HepG2 (cell line): ENCODE measurements around the gene MT1F. TPM values are rescaled to one million over a fixed set of nuclear protein-coding genes. Genes with fewer than 3 reads are reported as not detected.

Experiments
- ATAC-seq: fragments of 200-7000 bp; cut with Tn5 transposase; 3 replicates; pipeline ENCODE4 v1.9.1; 2020; ENCODE audit warnings: mild to moderate bottlenecking, moderate library complexity
- BruUV-seq: library from RNA; stranded (reverse); fragments of 400-500 nt; replicated peaks from 2 replicates; lab custom pipeline; 2021; lab: Mats Ljungman, UMichigan
- CTCF ChIA-PET: fragments of 300-600 bp; formaldehyde crosslinking; extraction: SDS; loops from one replicate; lab custom pipeline; 2021; ENCODE audit warnings: low total read pairs, inconsistent platforms, low intra/inter-chr PET ratio; lab: Yijun Ruan, JAX
- POLR2A ChIA-PET: fragments of 350-600 bp; sonication (Branson Sonifier 250); formaldehyde crosslinking; loops from one replicate; lab custom pipeline; 2020; ENCODE audit warnings: antibody characterized with exemption, inconsistent platforms; lab: Yijun Ruan, JAX
- DNase-seq: peaks from one replicate; pipeline ENCODE4 v3.0.0-alpha.2; 2015; ENCODE audit warnings: low spot score
- FAIRE-seq: peaks from 3 replicates; lab custom pipeline; 2011; peaks lifted over from hg19 to GRCh38; lab: Jason Lieb, UNC
- H2AFZ ChIP-seq: one replicate; pipeline ENCODE4 v1.6.1; 2011; ENCODE audit warnings: low read length, inconsistent platforms
- H3K27ac ChIP-seq: fragments of 300-600 bp; 3 replicates; pipeline ENCODE4 v1.8.0; 2011; ENCODE audit warnings: mixed run types, mild to moderate bottlenecking, mixed read lengths, low read length, inconsistent platforms; ENCODE audit not compliant: insufficient read depth; ENCODE audit errors: extremely low read length
- H3K27me3 ChIP-seq, 2 experiments: fragments of 200-600 bp in 1 of 2; 2 replicates in 1 of 2; 3 replicates in 1 of 2; pipeline versions ENCODE4 v1.6.0 to v1.8.0; 2011; ENCODE audit warnings: low read length in 2 of 2, mild to moderate bottlenecking in 2 of 2, moderate library complexity in 2 of 2, inconsistent platforms in 1 of 2; ENCODE audit not compliant: insufficient read depth in 2 of 2, control insufficient read depth in 1 of 2
- H3K36me3 ChIP-seq, 2 experiments: fragments of 200-600 bp in 1 of 2; replicated peaks in 1 of 2; 2 replicates in 1 of 2; 3 replicates in 1 of 2; pipeline versions ENCODE4 v1.5.1 to v1.8.0; 2011; ENCODE audit warnings: low read length in 2 of 2, inconsistent platforms in 1 of 2; ENCODE audit not compliant: insufficient read depth in 2 of 2, control insufficient read depth in 1 of 2
- H3K4me1 ChIP-seq: 2 replicates; pipeline ENCODE4 v1.5.1; 2012; ENCODE audit warnings: low read length, inconsistent platforms; ENCODE audit not compliant: insufficient read depth
- H3K4me2 ChIP-seq: 2 replicates; pipeline ENCODE4 v1.6.0; 2011; ENCODE audit warnings: low read depth, low read length, inconsistent platforms
- H3K4me3 ChIP-seq, 3 experiments: fragments of 200-600 bp in 1 of 3; sonication (generic), shearing (Covaris generic) in 1 of 3; replicated peaks in 1 of 3; 2 replicates each; pipeline ENCODE4 v1.5.1; 2011 to 2016; ENCODE audit warnings: low read length in 3 of 3, inconsistent platforms in 2 of 3, low read depth in 2 of 3, mild to moderate bottlenecking in 2 of 3, control low read depth in 1 of 3, mixed read lengths in 1 of 3; ENCODE audit not compliant: insufficient read depth in 1 of 3
- H3K79me2 ChIP-seq: one replicate; pipeline ENCODE4 v1.6.1; 2011; ENCODE audit warnings: low read length, inconsistent platforms; ENCODE audit not compliant: insufficient read depth
- H3K9ac ChIP-seq: 2 replicates; pipeline ENCODE4 v1.6.0; 2011; ENCODE audit warnings: mild to moderate bottlenecking, low read depth, low read length, inconsistent platforms; ENCODE audit not compliant: insufficient read depth
- H3K9me3 ChIP-seq: 2 replicates; pipeline ENCODE4 v1.5.1; 2012; ENCODE audit warnings: mild to moderate bottlenecking, low read length
- H4K20me1 ChIP-seq: 2 replicates; pipeline ENCODE4 v1.6.0; 2011; ENCODE audit warnings: inconsistent platforms, mild to moderate bottlenecking, low read length, moderate library complexity; ENCODE audit not compliant: insufficient read depth
- BCLAF1 ChIP-seq: fragments of 450-650 bp; IDR thresholded peaks from 2 replicates; pipeline ENCODE4 v1.6.1; 2017; ENCODE audit warnings: mild to moderate bottlenecking
- ELF3 ChIP-seq: IDR thresholded peaks from 2 replicates; pipeline ENCODE4 v1.6.1; 2016; ENCODE audit warnings: missing genetic modification reagents, missing compliant biosample characterization
- EZH2 ChIP-seq: conservative IDR thresholded peaks from 2 replicates; pipeline ENCODE4 v1.6.1; 2012; ENCODE audit warnings: mild to moderate bottlenecking, low read depth, low read length, moderate library complexity
- JDP2 ChIP-seq: sonication (generic); formaldehyde crosslinking; IDR thresholded peaks from 2 replicates; pipeline ENCODE4 v1.8.1; 2022; ENCODE audit warnings: missing genetic modification reagents, borderline replicate concordance
- KAT7 ChIP-seq: IDR thresholded peaks from 2 replicates; pipeline ENCODE4 v1.6.1; 2018; ENCODE audit warnings: borderline replicate concordance, missing compliant biosample characterization
- MAZ ChIP-seq, 2 experiments: sonication (generic) in 1 of 2; formaldehyde crosslinking in 1 of 2; IDR thresholded peaks; 2 replicates each; pipeline versions ENCODE4 v1.5.0 to v1.6.1; 2012 to 2020; ENCODE audit warnings: low read depth in 2 of 2, mild to moderate bottlenecking in 2 of 2, borderline replicate concordance in 1 of 2, improper control_type of control experiment in 1 of 2, low read length in 1 of 2, missing genetic modification reagents in 1 of 2, moderate library complexity in 1 of 2
- POLR2G ChIP-seq: fragments of 200-400 bp; formaldehyde crosslinking; IDR thresholded peaks from 2 replicates; pipeline ENCODE4 v1.6.1; 2018; ENCODE audit warnings: mild to moderate bottlenecking, low read depth, low read length, moderate library complexity
- REPIN1 ChIP-seq: sonication (generic); formaldehyde crosslinking; IDR thresholded peaks from 2 replicates; pipeline ENCODE4 v1.8.0; 2022; ENCODE audit warnings: missing genetic modification reagents, low read depth, mild to moderate bottlenecking, borderline replicate concordance
- RFX5 ChIP-seq: IDR thresholded peaks from 2 replicates; pipeline ENCODE4 v1.6.1; 2011; ENCODE audit warnings: low read depth, low read length, improper control_type of control experiment
- RXRA ChIP-seq: sonication (generic); formaldehyde crosslinking; IDR thresholded peaks from 2 replicates; pipeline ENCODE4 v1.5.1; 2020; ENCODE audit warnings: missing genetic modification reagents
- SOX13 ChIP-seq, 3 experiments: fragments of 450-650 bp in 1 of 3; sonication (generic) in 1 of 3; formaldehyde crosslinking in 1 of 3; IDR thresholded peaks in 2 of 3; conservative IDR thresholded peaks in 1 of 3; 2 replicates each; pipeline versions ENCODE4 v1.5.0 to v1.6.1; 2016 to 2020; ENCODE audit warnings: antibody characterized with exemption in 1 of 3, mild to moderate bottlenecking in 1 of 3, missing compliant biosample characterization in 1 of 3, missing genetic modification reagents in 1 of 3, moderate library complexity in 1 of 3
- ZMAT5 ChIP-seq: sonication (generic); formaldehyde crosslinking; IDR thresholded peaks from 2 replicates; pipeline ENCODE4 v1.5.0; 2020; ENCODE audit warnings: mild to moderate bottlenecking, low read depth, missing genetic modification reagents, borderline replicate concordance
- ZMYM2 ChIP-seq: sonication (generic); formaldehyde crosslinking; IDR thresholded peaks from 2 replicates; pipeline ENCODE4 v1.8.0; 2022; ENCODE audit warnings: mild to moderate bottlenecking, missing genetic modification reagents
- ZNF138 ChIP-seq: sonication (generic); formaldehyde crosslinking; IDR thresholded peaks from 2 replicates; pipeline ENCODE4 v1.5.0; 2020; ENCODE audit warnings: mild to moderate bottlenecking, low read depth, missing genetic modification reagents
- ZNF224 ChIP-seq: sonication (generic); formaldehyde crosslinking; IDR thresholded peaks from 2 replicates; pipeline ENCODE4 v1.5.0; 2020; ENCODE audit warnings: mild to moderate bottlenecking, missing genetic modification reagents
- ZNF251 ChIP-seq: sonication (generic); formaldehyde crosslinking; IDR thresholded peaks from 2 replicates; pipeline ENCODE4 v1.9.0; 2021; ENCODE audit warnings: mild to moderate bottlenecking, missing genetic modification reagents
- ZNF263 ChIP-seq: sonication (generic); formaldehyde crosslinking; IDR thresholded peaks from 2 replicates; pipeline ENCODE4 v1.4.0; 2020; ENCODE audit warnings: missing genetic modification reagents
- ZNF432 ChIP-seq: sonication (generic); formaldehyde crosslinking; IDR thresholded peaks from 2 replicates; pipeline ENCODE4 v1.5.0; 2020; ENCODE audit warnings: missing genetic modification reagents, mild to moderate bottlenecking, borderline replicate concordance
- ZNF629 ChIP-seq: sonication (generic); formaldehyde crosslinking; conservative IDR thresholded peaks from 2 replicates; pipeline ENCODE4 v1.5.0; 2020; ENCODE audit warnings: missing genetic modification reagents
- WGBS: methylation state at CpG from one replicate; pipeline ENCODE4 v1.1.6; 2017; ENCODE audit warnings: low lambda C conversion rate; 5-methylcytosine and 5-hydroxymethylcytosine counted together
- in situ Hi-C: cut with HindIII; loops from 2 replicates; pipeline ENCODE4 v1.10.0; 2017; ENCODE audit warnings: low pct_unique_long_range_greater_than_20kb; ENCODE audit not compliant: extremely low pct_ligation_motif_present
- intact Hi-C: fragments of 100-400 bp; cut with micrococcal nuclease; formaldehyde crosslinking; loops from one replicate; pipeline ENCODE4 v1.10.0; 2022; ENCODE audit not compliant: unreplicated experiment
- polyA plus RNA-seq, 8 experiments: library from polyadenylated mRNA; depleted of rRNA in 3 of 8; stranded (reverse) in 7 of 8; unstranded in 1 of 8; fragments of >200 nt; fragmentation: Illumina TruSeq in 4 of 8; extraction: Trizol in 4 of 8; gene quantifications; 2 replicates each; pipeline versions ENCODE4 v1.2.1 to v1.2.3, GENCODE V29; 2011 to 2016; ENCODE audit warnings: low read depth in 4 of 8, missing spikeins in 1 of 8, mixed read lengths in 1 of 8; ENCODE audit not compliant: insufficient read depth in 1 of 8
- total RNA-seq, 5 experiments: library from RNA; depleted of rRNA; stranded (reverse); fragments of >200 nt; fragmentation: Illumina TruSeq; extraction: Trizol; gene quantifications; 2 replicates each; pipeline ENCODE4 v1.2.3, GENCODE V29; 2016; ENCODE audit warnings: low read depth in 1 of 5

The MT1F gene
- total and polyA plus RNA-seq, 2 of the 13 experiments (the other 11 are each of a cell fraction or from before 2014, with no cell fraction given): 1.9 to 169 TPM

- H3K27ac ChIP-seq: no peak within 1 kb of the TSS
- H3K4me3 ChIP-seq: peak within 1 kb of the TSS; percentile 48 to 58 (median 49); a peak in 5 of 6 replicates
- H3K9ac ChIP-seq: no peak within 1 kb of the TSS
- in situ Hi-C loops (no loop called here), intact Hi-C loops (no loop called here)
- H3K36me3 ChIP-seq: no peaks in the 10 kb centered on the region
- DNase-seq: peak; percentile 57
- ChIA-PET CTCF (no interaction called here), POLR2A (interaction anchor here (1.2 to 1.5 kb wide), 2 partner anchors 10 to 61 kb away, joined by 4 to 6 read pairs; partner anchors contain the start of gene MT1F)
- BruUV-seq: no TSS peak
- peak; percentile 81 for FAIRE-seq
- 8% methylated on average over 17 of the region's 46 CpGs for WGBS
- ATAC-seq: peak; percentile 96
- no peaks in the 10 kb centered on the region for H4K20me1 ChIP-seq
- peaks cover 27% of the 10 kb centered on the region for H3K4me1 ChIP-seq
- peaks cover 7 to 40% of the 10 kb centered on the region in 2 experiments for H3K27me3 ChIP-seq
- no peak within 1 kb of the TSS for H2AFZ ChIP-seq
- no peaks in the 10 kb centered on the region for H3K9me3 ChIP-seq
- H3K4me2 ChIP-seq: peak within 1 kb of the TSS; percentile 55
- no peaks in the 10 kb centered on the region for H3K79me2 ChIP-seq
- TF ChIP-seq RFX5 (no peak), RXRA (CRISPR knock-in tag) (no peak), ZNF224 (0 out of 2 replicates have a peak, but pooled peaks have one; percentile 22), ZNF629 (CRISPR knock-in tag) (no peak; the same call in 1 of the 2 replicates), BCLAF1 (no peak), ZNF432 (no peak), ZMAT5 (CRISPR knock-in tag) (no peak), ZNF251 (CRISPR knock-in tag) (no peak), MAZ (IDR thresholded peaks at IDR 0.05; ENCODE audit: borderline replicate concordance, low read depth, low read length) (no peak), MAZ (CRISPR knock-in tag; IDR thresholded peaks at IDR 0.05; ENCODE audit: low read depth) (no peak; the same call in 1 of the 2 replicates), SOX13 (IDR thresholded peaks at IDR 0.05) (no peak), SOX13 (CRISPR knock-in tag; conservative IDR thresholded peaks at IDR 0.05 in 1 of 2, IDR thresholded peaks at IDR 0.05 in 1 of 2) (no peak), REPIN1 (CRISPR knock-in tag) (no peak; the same call in 1 of the 2 replicates), KAT7 (CRISPR knock-in tag) (no peak; the same call in 1 of the 2 replicates), ELF3 (CRISPR knock-in tag) (no peak; the same call in 1 of the 2 replicates), ZMYM2 (CRISPR knock-in tag) (no peak), ZNF138 (CRISPR knock-in tag) (no peak), POLR2G (peak; percentile 88), ZNF263 (CRISPR knock-in tag) (no peak), JDP2 (no peak), EZH2 (no peak)
Measured at GRCh38 chr16:56667581-56668571, 10.1 kb downstream of the MT1F start, which contains the start of gene MT1G. TSS of gene MT1G (minus strand) at chr16:56668065. CDS start at chr16:56667993, 72 bp downstream.
